A673 (cell line): ENCODE results near the gene OMP. TPM values are rescaled to one million over a fixed set of nuclear protein-coding genes. Genes with fewer than 3 reads are reported as not detected.

Experiments used
- BruUV-seq: library from RNA; stranded (reverse); fragments of 400-500 nt; replicated peaks from 2 replicates; lab custom pipeline; 2021; lab: Mats Ljungman, UMichigan
- CTCF ChIA-PET: fragments of 300-600 bp; sonication (Branson Sonifier 250); formaldehyde crosslinking; loops from one replicate; lab custom pipeline; 2022; ENCODE audit warnings: antibody characterized with exemption; lab: Charles Lee
- POLR2A ChIA-PET: fragments of 300-600 bp; sonication (Branson Sonifier 250); formaldehyde crosslinking; loops from one replicate; lab custom pipeline; 2022; ENCODE audit warnings: antibody characterized with exemption; ENCODE audit not compliant: low non-redundant PET; lab: Charles Lee
- DNase-seq: peaks from one replicate; pipeline ENCODE4 v3.0.0-alpha.2; 2015; ENCODE audit warnings: low spot score
- H3K27ac ChIP-seq: fragments of 200-600 bp; sonication (generic); 2 replicates; pipeline ENCODE4 v1.5.1; 2016; ENCODE audit warnings: mixed run types, low read depth, mild to moderate bottlenecking, mixed read lengths, antibody characterized with exemption, low read length; ENCODE audit not compliant: poor library complexity, severe bottlenecking
- H3K27me3 ChIP-seq: fragments of 200-600 bp; sonication (generic); replicated peaks from 2 replicates; pipeline ENCODE4 v1.6.1; 2017; ENCODE audit warnings: mixed run types, low read depth, mild to moderate bottlenecking, mixed read lengths, antibody characterized with exemption, low read length; ENCODE audit not compliant: insufficient read depth, poor library complexity
- H3K36me3 ChIP-seq: fragments of 200-600 bp; sonication (generic); 2 replicates; pipeline ENCODE4 v1.6.1; 2016; ENCODE audit warnings: mixed run types, mild to moderate bottlenecking, mixed read lengths, antibody characterized with exemption, low read length; ENCODE audit not compliant: insufficient read depth, poor library complexity, severe bottlenecking
- H3K4me1 ChIP-seq: fragments of 200-600 bp; sonication (generic); 2 replicates; pipeline ENCODE4 v1.6.1; 2017; ENCODE audit warnings: mixed run types, mild to moderate bottlenecking, mixed read lengths, antibody characterized with exemption, low read length; ENCODE audit not compliant: insufficient read depth, poor library complexity, severe bottlenecking
- H3K4me3 ChIP-seq: fragments of 200-600 bp; sonication (generic); 2 replicates; pipeline ENCODE4 v1.5.1; 2016; ENCODE audit warnings: low read depth, mixed run types, mild to moderate bottlenecking, mixed read lengths, low read length; ENCODE audit not compliant: poor library complexity, severe bottlenecking
- H3K9me3 ChIP-seq: fragments of 200-600 bp; sonication (generic); 2 replicates; pipeline ENCODE4 v1.6.1; 2016; ENCODE audit warnings: mixed run types, low read depth, mild to moderate bottlenecking, mixed read lengths, antibody characterized with exemption, low read length; ENCODE audit not compliant: poor library complexity, severe bottlenecking
- EZH2 ChIP-seq: fragments of 200-600 bp; sonication (generic); IDR thresholded peaks from 2 replicates; pipeline ENCODE4 v1.6.1; 2017; ENCODE audit warnings: borderline replicate concordance, low read depth, mild to moderate bottlenecking, mixed read lengths, antibody characterized with exemption, low read length; ENCODE audit not compliant: poor library complexity, severe bottlenecking
- intact Hi-C: fragments of 100-400 bp; cut with micrococcal nuclease; formaldehyde crosslinking; loops from one replicate; pipeline ENCODE4 v1.10.0; 2022; ENCODE audit not compliant: unreplicated experiment
- total RNA-seq: library from RNA; stranded (reverse); gene quantifications from 2 replicates; pipeline ENCODE4 v1.2.3, GENCODE V29; 2021
- TF ChIP-seq, protein P1 (sequence below): fragments of 300-800, 200-600 bp; sonication (generic); conservative IDR thresholded peaks from 2 replicates; pipeline ENCODE4 v1.5.1; 2017; ENCODE audit warnings: low read depth, mild to moderate bottlenecking, antibody characterized with exemption, low read length, moderate library complexity, mixed read lengths

Gene OMP
- total RNA-seq, 1 experiment from 2014 or later = not detected

DNA sequence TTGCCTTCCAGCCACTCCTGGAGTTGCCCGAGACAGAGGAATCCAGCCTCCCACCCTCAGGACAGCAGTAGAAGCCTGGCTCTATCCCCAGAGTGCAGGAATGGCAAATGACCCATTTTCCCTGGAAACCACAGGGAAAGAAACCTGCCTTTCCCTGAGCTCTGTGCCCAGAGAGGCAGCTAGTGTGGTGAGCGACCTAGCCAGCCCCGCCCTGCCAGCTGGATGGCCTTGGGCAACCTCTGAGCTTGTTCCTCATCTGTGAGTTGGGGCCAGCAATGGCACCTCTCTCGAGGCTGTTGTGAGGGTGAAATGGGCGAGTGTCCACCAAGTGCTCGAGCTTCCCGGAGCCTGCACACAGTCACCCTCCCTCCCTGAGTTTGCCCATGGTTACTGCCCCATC is 3.7 kb downstream of the OMP start:
- intact Hi-C loops = no loop called here
- DNase-seq = no peak
- Histone ChIP-seq H3K27me3 (no peaks in the 10 kb centered on the region), H3K36me3 (no peaks in the 10 kb centered on the region), H3K27ac (no peak overlapping the region), H3K4me1 (peaks cover 6% of the 10 kb centered on the region), H3K4me3 (no peak overlapping the region), H3K9me3 (no peaks in the 10 kb centered on the region)
- BruUV-seq = no TSS peak
- TF ChIP-seq, protein P1, sequence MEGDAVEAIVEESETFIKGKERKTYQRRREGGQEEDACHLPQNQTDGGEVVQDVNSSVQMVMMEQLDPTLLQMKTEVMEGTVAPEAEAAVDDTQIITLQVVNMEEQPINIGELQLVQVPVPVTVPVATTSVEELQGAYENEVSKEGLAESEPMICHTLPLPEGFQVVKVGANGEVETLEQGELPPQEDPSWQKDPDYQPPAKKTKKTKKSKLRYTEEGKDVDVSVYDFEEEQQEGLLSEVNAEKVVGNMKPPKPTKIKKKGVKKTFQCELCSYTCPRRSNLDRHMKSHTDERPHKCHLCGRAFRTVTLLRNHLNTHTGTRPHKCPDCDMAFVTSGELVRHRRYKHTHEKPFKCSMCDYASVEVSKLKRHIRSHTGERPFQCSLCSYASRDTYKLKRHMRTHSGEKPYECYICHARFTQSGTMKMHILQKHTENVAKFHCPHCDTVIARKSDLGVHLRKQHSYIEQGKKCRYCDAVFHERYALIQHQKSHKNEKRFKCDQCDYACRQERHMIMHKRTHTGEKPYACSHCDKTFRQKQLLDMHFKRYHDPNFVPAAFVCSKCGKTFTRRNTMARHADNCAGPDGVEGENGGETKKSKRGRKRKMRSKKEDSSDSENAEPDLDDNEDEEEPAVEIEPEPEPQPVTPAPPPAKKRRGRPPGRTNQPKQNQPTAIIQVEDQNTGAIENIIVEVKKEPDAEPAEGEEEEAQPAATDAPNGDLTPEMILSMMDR = no peak
- no peak for TF ChIP-seq EZH2
- POLR2A ChIA-PET = no interaction called here
- CTCF ChIA-PET = interaction anchor here (1.3 to 1.4 kb wide), 2 partner anchors 15 to 21 kb away, joined by 3 to 5 read pairs; no protein-coding TSS in a partner anchor

DNA sequence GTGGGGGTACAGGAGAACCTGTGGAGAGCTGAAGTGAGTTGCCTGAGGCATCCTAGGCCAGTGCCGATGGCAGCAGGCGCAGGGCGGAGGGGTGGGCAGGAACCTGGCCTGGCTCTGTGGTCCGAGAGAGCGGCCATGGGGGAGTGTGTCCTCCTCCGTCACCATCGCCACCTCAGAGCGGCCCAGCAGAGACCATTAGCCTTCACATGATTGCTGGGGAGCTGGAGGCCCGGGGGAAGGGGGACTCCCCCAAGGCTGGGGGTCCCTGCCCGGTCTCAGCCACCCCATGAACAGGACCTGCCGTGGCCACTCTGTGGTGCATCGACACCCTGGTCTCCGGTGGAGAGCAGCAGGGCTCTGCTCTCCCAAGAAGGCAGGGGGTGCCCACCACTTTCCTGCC is 4.1 kb downstream of the OMP start:
- no TSS peak for BruUV-seq
- Histone ChIP-seq H3K27ac (no peak overlapping the region), H3K27me3 (no peaks in the 10 kb centered on the region), H3K9me3 (no peaks in the 10 kb centered on the region), H3K4me1 (peaks cover 6% of the 10 kb centered on the region), H3K4me3 (no peak overlapping the region), H3K36me3 (no peaks in the 10 kb centered on the region)
- POLR2A ChIA-PET = no interaction called here
- intact Hi-C loops = no loop called here
- no peak for DNase-seq
- TF ChIP-seq, protein P1 = no peak
- TF ChIP-seq EZH2 = no peak
- CTCF ChIA-PET = interaction anchor here (1.3 kb wide), 1 partner anchor 20 kb away, joined by 3 read pairs; no protein-coding TSS in a partner anchor

DNA sequence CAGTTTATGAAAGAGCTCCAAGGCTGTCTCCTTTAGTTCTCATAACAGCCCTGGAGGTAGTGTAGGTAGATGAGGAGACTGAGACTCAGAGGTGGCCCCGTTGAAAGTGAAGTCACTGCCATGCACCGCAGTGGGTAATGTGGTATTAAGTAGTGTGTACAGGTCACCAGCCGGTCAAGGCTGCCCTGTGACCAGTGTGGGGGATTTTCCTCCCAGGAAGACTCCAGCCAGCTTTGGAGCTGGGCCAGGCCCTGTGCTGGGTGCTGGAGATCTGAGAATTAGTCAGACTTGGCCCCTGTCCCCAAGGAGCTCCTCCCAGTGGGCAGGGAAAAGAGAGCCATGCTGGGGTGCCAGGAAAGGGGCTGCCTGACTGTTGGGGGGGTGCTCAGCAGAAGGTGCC is 5.3 kb downstream of the OMP start:
- intact Hi-C loops = no loop called here
- Histone ChIP-seq H3K4me3 (no peak overlapping the region), H3K27me3 (no peaks in the 10 kb centered on the region), H3K4me1 (peaks cover 6% of the 10 kb centered on the region), H3K36me3 (no peaks in the 10 kb centered on the region), H3K9me3 (no peaks in the 10 kb centered on the region), H3K27ac (no peak overlapping the region)
- CTCF ChIA-PET = no interaction called here
- POLR2A ChIA-PET = no interaction called here
- DNase-seq = no peak
- no peak for TF ChIP-seq EZH2
- TF ChIP-seq, protein P1 = no peak
- BruUV-seq = no TSS peak
